Measurements from ENCODE around the gene LSM5. TPM values are rescaled to one million over a fixed set of nuclear protein-coding genes. Genes with fewer than 3 reads are reported as not detected.

LSM5 gene
- total RNA-seq, 1 experiment from 2014 or later = 104 TPM

DNA sequence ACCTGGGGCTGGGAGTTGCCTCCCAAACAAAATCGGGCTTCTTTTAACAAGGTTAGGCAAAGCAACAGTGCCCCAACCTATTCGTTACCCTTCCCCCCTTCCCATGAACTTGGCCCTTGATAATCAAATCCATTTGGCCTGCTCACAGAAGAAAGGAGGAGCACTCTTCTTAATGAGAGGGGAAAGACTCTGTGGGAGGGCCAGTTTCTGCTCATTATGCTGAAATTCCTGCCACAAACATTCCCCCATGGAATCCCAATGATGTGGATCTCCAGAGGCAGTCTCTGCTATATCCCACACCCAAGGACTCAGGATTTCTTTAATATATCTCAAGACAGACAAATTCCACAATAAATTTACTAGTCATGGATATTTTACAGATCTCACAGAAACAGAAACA, 43.0 kb downstream of the LSM5 start:
- DNase-seq = no peak
- no peaks in the 10 kb centered on the region for H3K9me3 ChIP-seq (ENCODE audit: insufficient read depth, low read depth)
- TF ChIP-seq EZH2 (IDR thresholded peaks at IDR 0.05; ENCODE audit: low read depth) = no peak
- TF ChIP-seq, protein P1, sequence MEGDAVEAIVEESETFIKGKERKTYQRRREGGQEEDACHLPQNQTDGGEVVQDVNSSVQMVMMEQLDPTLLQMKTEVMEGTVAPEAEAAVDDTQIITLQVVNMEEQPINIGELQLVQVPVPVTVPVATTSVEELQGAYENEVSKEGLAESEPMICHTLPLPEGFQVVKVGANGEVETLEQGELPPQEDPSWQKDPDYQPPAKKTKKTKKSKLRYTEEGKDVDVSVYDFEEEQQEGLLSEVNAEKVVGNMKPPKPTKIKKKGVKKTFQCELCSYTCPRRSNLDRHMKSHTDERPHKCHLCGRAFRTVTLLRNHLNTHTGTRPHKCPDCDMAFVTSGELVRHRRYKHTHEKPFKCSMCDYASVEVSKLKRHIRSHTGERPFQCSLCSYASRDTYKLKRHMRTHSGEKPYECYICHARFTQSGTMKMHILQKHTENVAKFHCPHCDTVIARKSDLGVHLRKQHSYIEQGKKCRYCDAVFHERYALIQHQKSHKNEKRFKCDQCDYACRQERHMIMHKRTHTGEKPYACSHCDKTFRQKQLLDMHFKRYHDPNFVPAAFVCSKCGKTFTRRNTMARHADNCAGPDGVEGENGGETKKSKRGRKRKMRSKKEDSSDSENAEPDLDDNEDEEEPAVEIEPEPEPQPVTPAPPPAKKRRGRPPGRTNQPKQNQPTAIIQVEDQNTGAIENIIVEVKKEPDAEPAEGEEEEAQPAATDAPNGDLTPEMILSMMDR (conservative IDR thresholded peaks at IDR 0.05) = no peak
- no peaks in the 10 kb centered on the region for H3K36me3 ChIP-seq (ENCODE audit: low read depth)
- ChIA-PET CTCF (no interaction called here), POLR2A (ENCODE audit: unreplicated experiment) (no interaction called here)
- no peaks in the 10 kb centered on the region for H3K4me1 ChIP-seq (replicated peaks; ENCODE audit: insufficient read depth)
- H4K20me1 ChIP-seq (ENCODE audit: insufficient read depth) = no peaks in the 10 kb centered on the region
- no peak overlapping the region for H3K4me3 ChIP-seq
- H2AFZ ChIP-seq = no peak overlapping the region
- BruUV-seq (replicated peaks) = no TSS peak
- no peak overlapping the region for H3K4me2 ChIP-seq
- no peaks in the 10 kb centered on the region for H3K79me2 ChIP-seq (ENCODE audit: low read depth)
- no peaks in the 10 kb centered on the region for H3K9me2 ChIP-seq (ENCODE audit: insufficient read depth)
- no peaks in the 10 kb centered on the region for H3F3A ChIP-seq (ENCODE audit: insufficient read depth, low read depth)
- peaks cover 67% of the 10 kb centered on the region for H3K27me3 ChIP-seq (ENCODE audit: insufficient read depth, low read depth)
- no peak overlapping the region for H3K27ac ChIP-seq
- intact Hi-C loops (cut with micrococcal nuclease; ENCODE audit: unreplicated experiment) = no loop called here

- TF ChIP-seq EZH2 (IDR thresholded peaks at IDR 0.05; ENCODE audit: low read depth) = no peak
- TF ChIP-seq, protein P1 (conservative IDR thresholded peaks at IDR 0.05) = no peak
- ChIA-PET CTCF (no interaction called here), POLR2A (ENCODE audit: unreplicated experiment) (no interaction called here)
- no peaks in the 10 kb centered on the region for H3F3A ChIP-seq (ENCODE audit: insufficient read depth, low read depth)
- no peak for DNase-seq
- H3K4me1 ChIP-seq (replicated peaks; ENCODE audit: insufficient read depth) = no peaks in the 10 kb centered on the region
- H4K20me1 ChIP-seq (ENCODE audit: insufficient read depth) = no peaks in the 10 kb centered on the region
- peaks cover 38% of the 10 kb centered on the region for H3K27me3 ChIP-seq (ENCODE audit: insufficient read depth, low read depth)
- no peak overlapping the region for H3K4me2 ChIP-seq
- no peaks in the 10 kb centered on the region for H3K9me3 ChIP-seq (ENCODE audit: insufficient read depth, low read depth)
- H3K4me3 ChIP-seq = no peak overlapping the region
- BruUV-seq (replicated peaks) = no TSS peak
- H3K9me2 ChIP-seq (ENCODE audit: insufficient read depth) = no peaks in the 10 kb centered on the region
- intact Hi-C loops (cut with micrococcal nuclease; ENCODE audit: unreplicated experiment) = no loop called here
- no peak overlapping the region for H2AFZ ChIP-seq
- no peaks in the 10 kb centered on the region for H3K79me2 ChIP-seq (ENCODE audit: low read depth)
- no peaks in the 10 kb centered on the region for H3K36me3 ChIP-seq (ENCODE audit: low read depth)
- no peak overlapping the region for H3K27ac ChIP-seq
These were observed 53.8 kb downstream of the LSM5 start for GRCh38 chr7:32436146-32436928.

Other genes starting within 250 kb of the LSM5 start
- 57.1 and 68.8 TPM in 2 replicates for gene AVL9, start 5.1 kb upstream of the LSM5 start, total RNA-seq (2021)